GM23338 (cell line): ENCODE measurements around the gene TMEM120B.

Source experiments
- CREB1 ChIP-seq: fragments of 250-450 bp; sonication (Bioruptor Pico); IDR thresholded peaks from 2 replicates; pipeline ENCODE4 v1.5.0; 2020; ENCODE audit warnings: low read depth, mild to moderate bottlenecking, moderate library complexity
- CTCF ChIP-seq, 2 experiments: fragments of 200-600 bp in 1 of 2; sonication (generic) in 1 of 2; conservative IDR thresholded peaks; 2 replicates each; pipeline versions ENCODE4 v1.5.1 to v1.6.1; 2016 to 2017; ENCODE audit warnings: antibody characterized with exemption in 2 of 2, low read depth in 2 of 2, mild to moderate bottlenecking in 2 of 2, moderate library complexity in 1 of 2
- EZH2 ChIP-seq: fragments of 200-600 bp; sonication (generic); IDR thresholded peaks from one replicate; pipeline ENCODE4 v1.8.0; 2017; ENCODE audit warnings: antibody characterized with exemption, mild to moderate bottlenecking, low read depth; ENCODE audit not compliant: unreplicated experiment
- EZH2phosphoT487 ChIP-seq: fragments of 200-600 bp; sonication (generic); IDR thresholded peaks from one replicate; pipeline ENCODE4 v1.8.1; 2018; ENCODE audit warnings: antibody characterized with exemption; ENCODE audit not compliant: unreplicated experiment
- JUNB ChIP-seq: IDR thresholded peaks from one replicate; pipeline ENCODE4 v1.6.1; 2016; ENCODE audit warnings: antibody characterized with exemption; ENCODE audit not compliant: unreplicated experiment
- NANOG ChIP-seq: IDR thresholded peaks from 2 replicates; pipeline ENCODE4 v1.6.1; 2016; ENCODE audit warnings: antibody characterized with exemption, borderline replicate concordance
- POLR2AphosphoS5 ChIP-seq: IDR thresholded peaks from 2 replicates; pipeline ENCODE4 v1.6.1; 2016; ENCODE audit warnings: antibody characterized with exemption, low read depth
- REST ChIP-seq: IDR thresholded peaks from one replicate; pipeline ENCODE4 v1.6.1; 2018; ENCODE audit warnings: antibody characterized with exemption; ENCODE audit not compliant: unreplicated experiment
- STAT1 ChIP-seq: IDR thresholded peaks from one replicate; pipeline ENCODE4 v1.6.1; 2016; ENCODE audit warnings: antibody characterized with exemption; ENCODE audit not compliant: unreplicated experiment
- ZNF114 ChIP-seq: fragments of 250-450 bp; sonication (Bioruptor Pico); IDR thresholded peaks from 2 replicates; pipeline ENCODE4 v1.5.0; 2020; ENCODE audit warnings: mild to moderate bottlenecking, moderate library complexity
- ZNF331 ChIP-seq: fragments of 250-450 bp; sonication (Bioruptor Pico); IDR thresholded peaks from 2 replicates; pipeline ENCODE4 v1.5.0; 2020; ENCODE audit warnings: low read depth, mild to moderate bottlenecking, moderate library complexity
- TF ChIP-seq, protein P1 (sequence below): IDR thresholded peaks from 2 replicates; pipeline ENCODE4 v1.6.1; 2016; ENCODE audit warnings: antibody characterized with exemption
- TF ChIP-seq, protein P2 (sequence below): fragments of 250-450 bp; sonication (Bioruptor Pico); IDR thresholded peaks from 2 replicates; pipeline ENCODE4 v1.5.0; 2020; ENCODE audit warnings: mild to moderate bottlenecking, moderate library complexity

- TF ChIP-seq POLR2AphosphoS5: no peak
- no peak for TF ChIP-seq EZH2
- no peak for TF ChIP-seq CTCF (conservative IDR thresholded peaks at IDR 0.05; ENCODE audit: low read depth in 2 of 2)
- no peak for TF ChIP-seq REST
- TF ChIP-seq CREB1: no peak
- TF ChIP-seq EZH2phosphoT487: no peak
- TF ChIP-seq NANOG: no peak
- TF ChIP-seq, protein P1, sequence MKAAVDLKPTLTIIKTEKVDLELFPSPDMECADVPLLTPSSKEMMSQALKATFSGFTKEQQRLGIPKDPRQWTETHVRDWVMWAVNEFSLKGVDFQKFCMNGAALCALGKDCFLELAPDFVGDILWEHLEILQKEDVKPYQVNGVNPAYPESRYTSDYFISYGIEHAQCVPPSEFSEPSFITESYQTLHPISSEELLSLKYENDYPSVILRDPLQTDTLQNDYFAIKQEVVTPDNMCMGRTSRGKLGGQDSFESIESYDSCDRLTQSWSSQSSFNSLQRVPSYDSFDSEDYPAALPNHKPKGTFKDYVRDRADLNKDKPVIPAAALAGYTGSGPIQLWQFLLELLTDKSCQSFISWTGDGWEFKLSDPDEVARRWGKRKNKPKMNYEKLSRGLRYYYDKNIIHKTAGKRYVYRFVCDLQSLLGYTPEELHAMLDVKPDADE: no peak
- TF ChIP-seq ZNF114 (CRISPR knock-in tag): no peak
- no peak for TF ChIP-seq JUNB
- no peak for TF ChIP-seq ZNF331
- no peak for TF ChIP-seq STAT1
- TF ChIP-seq, protein P2, sequence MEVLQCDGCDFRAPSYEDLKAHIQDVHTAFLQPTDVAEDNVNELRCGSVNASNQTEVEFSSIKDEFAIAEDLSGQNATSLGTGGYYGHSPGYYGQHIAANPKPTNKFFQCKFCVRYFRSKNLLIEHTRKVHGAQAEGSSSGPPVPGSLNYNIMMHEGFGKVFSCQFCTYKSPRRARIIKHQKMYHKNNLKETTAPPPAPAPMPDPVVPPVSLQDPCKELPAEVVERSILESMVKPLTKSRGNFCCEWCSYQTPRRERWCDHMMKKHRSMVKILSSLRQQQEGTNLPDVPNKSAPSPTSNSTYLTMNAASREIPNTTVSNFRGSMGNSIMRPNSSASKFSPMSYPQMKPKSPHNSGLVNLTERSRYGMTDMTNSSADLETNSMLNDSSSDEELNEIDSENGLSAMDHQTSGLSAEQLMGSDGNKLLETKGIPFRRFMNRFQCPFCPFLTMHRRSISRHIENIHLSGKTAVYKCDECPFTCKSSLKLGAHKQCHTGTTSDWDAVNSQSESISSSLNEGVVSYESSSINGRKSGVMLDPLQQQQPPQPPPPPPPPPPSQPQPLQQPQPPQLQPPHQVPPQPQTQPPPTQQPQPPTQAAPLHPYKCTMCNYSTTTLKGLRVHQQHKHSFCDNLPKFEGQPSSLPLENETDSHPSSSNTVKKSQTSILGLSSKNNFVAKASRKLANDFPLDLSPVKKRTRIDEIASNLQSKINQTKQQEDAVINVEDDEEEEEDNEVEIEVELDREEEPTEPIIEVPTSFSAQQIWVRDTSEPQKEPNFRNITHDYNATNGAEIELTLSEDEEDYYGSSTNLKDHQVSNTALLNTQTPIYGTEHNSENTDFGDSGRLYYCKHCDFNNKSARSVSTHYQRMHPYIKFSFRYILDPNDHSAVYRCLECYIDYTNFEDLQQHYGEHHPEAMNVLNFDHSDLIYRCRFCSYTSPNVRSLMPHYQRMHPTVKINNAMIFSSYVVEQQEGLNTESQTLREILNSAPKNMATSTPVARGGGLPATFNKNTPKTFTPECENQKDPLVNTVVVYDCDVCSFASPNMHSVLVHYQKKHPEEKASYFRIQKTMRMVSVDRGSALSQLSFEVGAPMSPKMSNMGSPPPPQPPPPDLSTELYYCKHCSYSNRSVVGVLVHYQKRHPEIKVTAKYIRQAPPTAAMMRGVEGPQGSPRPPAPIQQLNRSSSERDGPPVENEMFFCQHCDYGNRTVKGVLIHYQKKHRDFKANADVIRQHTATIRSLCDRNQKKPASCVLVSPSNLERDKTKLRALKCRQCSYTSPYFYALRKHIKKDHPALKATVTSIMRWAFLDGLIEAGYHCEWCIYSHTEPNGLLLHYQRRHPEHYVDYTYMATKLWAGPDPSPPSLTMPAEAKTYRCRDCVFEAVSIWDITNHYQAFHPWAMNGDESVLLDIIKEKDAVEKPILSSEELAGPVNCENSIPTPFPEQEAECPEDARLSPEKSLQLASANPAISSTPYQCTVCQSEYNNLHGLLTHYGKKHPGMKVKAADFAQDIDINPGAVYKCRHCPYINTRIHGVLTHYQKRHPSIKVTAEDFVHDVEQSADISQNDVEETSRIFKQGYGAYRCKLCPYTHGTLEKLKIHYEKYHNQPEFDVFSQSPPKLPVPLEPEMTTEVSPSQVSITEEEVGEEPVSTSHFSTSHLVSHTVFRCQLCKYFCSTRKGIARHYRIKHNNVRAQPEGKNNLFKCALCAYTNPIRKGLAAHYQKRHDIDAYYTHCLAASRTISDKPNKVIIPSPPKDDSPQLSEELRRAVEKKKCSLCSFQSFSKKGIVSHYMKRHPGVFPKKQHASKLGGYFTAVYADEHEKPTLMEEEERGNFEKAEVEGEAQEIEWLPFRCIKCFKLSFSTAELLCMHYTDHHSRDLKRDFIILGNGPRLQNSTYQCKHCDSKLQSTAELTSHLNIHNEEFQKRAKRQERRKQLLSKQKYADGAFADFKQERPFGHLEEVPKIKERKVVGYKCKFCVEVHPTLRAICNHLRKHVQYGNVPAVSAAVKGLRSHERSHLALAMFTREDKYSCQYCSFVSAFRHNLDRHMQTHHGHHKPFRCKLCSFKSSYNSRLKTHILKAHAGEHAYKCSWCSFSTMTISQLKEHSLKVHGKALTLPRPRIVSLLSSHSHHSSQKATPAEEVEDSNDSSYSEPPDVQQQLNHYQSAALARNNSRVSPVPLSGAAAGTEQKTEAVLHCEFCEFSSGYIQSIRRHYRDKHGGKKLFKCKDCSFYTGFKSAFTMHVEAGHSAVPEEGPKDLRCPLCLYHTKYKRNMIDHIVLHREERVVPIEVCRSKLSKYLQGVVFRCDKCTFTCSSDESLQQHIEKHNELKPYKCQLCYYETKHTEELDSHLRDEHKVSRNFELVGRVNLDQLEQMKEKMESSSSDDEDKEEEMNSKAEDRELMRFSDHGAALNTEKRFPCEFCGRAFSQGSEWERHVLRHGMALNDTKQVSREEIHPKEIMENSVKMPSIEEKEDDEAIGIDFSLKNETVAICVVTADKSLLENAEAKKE (CRISPR knock-in tag): no peak
These were observed 6.2 kb downstream of the TMEM120B start for GRCh38 chr12:121718653-121719239.
